HepG2 (cell line): ENCODE measurements around the gene PLVAP. TPM values are rescaled to one million over a fixed set of nuclear protein-coding genes. Genes with fewer than 3 reads are reported as not detected.

Source experiments
- BRF2 ChIP-seq: sonication (generic); formaldehyde crosslinking; IDR thresholded peaks from 2 replicates; pipeline ENCODE4 v1.8.1; 2022; ENCODE audit warnings: mild to moderate bottlenecking, missing genetic modification reagents
- GABPA ChIP-seq, 2 experiments: IDR thresholded peaks; 2 replicates each; pipeline ENCODE4 v1.6.1; 2011 to 2016; ENCODE audit warnings: low read depth in 2 of 2, low read length in 1 of 2, missing biosample characterization in 1 of 2, missing genetic modification characterization in 1 of 2
- GMEB2 ChIP-seq: IDR thresholded peaks from 2 replicates; pipeline ENCODE4 v1.6.1; 2016; ENCODE audit warnings: missing biosample characterization, missing genetic modification reagents, low read depth
- HNRNPK ChIP-seq: fragments of 200-400 bp; formaldehyde crosslinking; IDR thresholded peaks from 2 replicates; pipeline ENCODE4 v1.6.1; 2018; ENCODE audit warnings: low read length, low read depth, moderate library complexity, mild to moderate bottlenecking; ENCODE audit not compliant: poor library complexity, severe bottlenecking
- JARID2 ChIP-seq: sonication (generic); formaldehyde crosslinking; IDR thresholded peaks from 2 replicates; pipeline ENCODE4 v1.8.1; 2023; ENCODE audit warnings: missing genetic modification reagents, inconsistent platforms; ENCODE audit not compliant: insufficient replicate concordance
- LCORL ChIP-seq, 2 experiments: fragments of 450-650 bp in 1 of 2; sonication (generic) in 1 of 2; formaldehyde crosslinking in 1 of 2; IDR thresholded peaks; 2 replicates each; pipeline versions ENCODE4 v1.5.0 to v1.6.1; 2017 to 2020; ENCODE audit warnings: antibody characterized with exemption in 1 of 2, missing genetic modification reagents in 1 of 2
- MAZ ChIP-seq, 2 experiments: sonication (generic) in 1 of 2; formaldehyde crosslinking in 1 of 2; IDR thresholded peaks; 2 replicates each; pipeline versions ENCODE4 v1.5.0 to v1.6.1; 2012 to 2020; ENCODE audit warnings: low read depth in 2 of 2, mild to moderate bottlenecking in 2 of 2, borderline replicate concordance in 1 of 2, improper control_type of control experiment in 1 of 2, low read length in 1 of 2, missing genetic modification reagents in 1 of 2, moderate library complexity in 1 of 2
- MXI1 ChIP-seq: IDR thresholded peaks from 3 replicates; pipeline ENCODE4 v1.6.1; 2012; ENCODE audit warnings: low read depth, low read length, inconsistent platforms, borderline replicate concordance
- NFE2L1 ChIP-seq: sonication (generic); formaldehyde crosslinking; IDR thresholded peaks from 2 replicates; pipeline ENCODE4 v1.4.0; 2020; ENCODE audit warnings: missing genetic modification reagents, mild to moderate bottlenecking, borderline replicate concordance
- SAFB2 ChIP-seq: sonication (generic); formaldehyde crosslinking; IDR thresholded peaks from 2 replicates; pipeline ENCODE4 v1.5.1; 2020; ENCODE audit warnings: missing genetic modification reagents, low read depth, mild to moderate bottlenecking, borderline replicate concordance
- YY1 ChIP-seq: IDR thresholded peaks from 2 replicates; pipeline ENCODE4 v1.6.1; 2011; ENCODE audit warnings: low read length, low read depth, moderate library complexity, mild to moderate bottlenecking; ENCODE audit not compliant: insufficient read depth, insufficient replicate concordance
- ZFP37 ChIP-seq: sonication (generic); formaldehyde crosslinking; IDR thresholded peaks from 2 replicates; pipeline ENCODE4 v1.4.0; 2020; ENCODE audit warnings: missing genetic modification reagents, borderline replicate concordance
- ZNF224 ChIP-seq: sonication (generic); formaldehyde crosslinking; IDR thresholded peaks from 2 replicates; pipeline ENCODE4 v1.5.0; 2020; ENCODE audit warnings: mild to moderate bottlenecking, missing genetic modification reagents
- ZNF558 ChIP-seq: sonication (generic); formaldehyde crosslinking; IDR thresholded peaks from 2 replicates; pipeline ENCODE4 v1.9.0; 2022; ENCODE audit warnings: mild to moderate bottlenecking, missing genetic modification reagents, borderline replicate concordance
- ZNF746 ChIP-seq: sonication (generic); formaldehyde crosslinking; IDR thresholded peaks from 2 replicates; pipeline ENCODE4 v1.8.0; 2022; ENCODE audit warnings: mild to moderate bottlenecking, missing genetic modification reagents
- ZNF816 ChIP-seq: sonication (generic); formaldehyde crosslinking; IDR thresholded peaks from 2 replicates; pipeline ENCODE4 v1.8.0; 2022; ENCODE audit warnings: missing genetic modification reagents, mild to moderate bottlenecking, borderline replicate concordance
- polyA plus RNA-seq, 8 experiments: library from polyadenylated mRNA; depleted of rRNA in 3 of 8; stranded (reverse) in 7 of 8; unstranded in 1 of 8; fragments of >200 nt; fragmentation: Illumina TruSeq in 4 of 8; extraction: Trizol in 4 of 8; gene quantifications; 2 replicates each; pipeline versions ENCODE4 v1.2.1 to v1.2.3, GENCODE V29; 2011 to 2016; ENCODE audit warnings: low read depth in 4 of 8, missing spikeins in 1 of 8, mixed read lengths in 1 of 8; ENCODE audit not compliant: insufficient read depth in 1 of 8
- total RNA-seq, 5 experiments: library from RNA; depleted of rRNA; stranded (reverse); fragments of >200 nt; fragmentation: Illumina TruSeq; extraction: Trizol; gene quantifications; 2 replicates each; pipeline ENCODE4 v1.2.3, GENCODE V29; 2016; ENCODE audit warnings: low read depth in 1 of 5
- TF ChIP-seq, protein P1 (sequence below): sonication (generic); formaldehyde crosslinking; IDR thresholded peaks from 2 replicates; pipeline ENCODE4 v1.5.0; 2020; ENCODE audit warnings: missing genetic modification reagents, mild to moderate bottlenecking, borderline replicate concordance
- TF ChIP-seq, protein P2 (sequence below): sonication (generic); formaldehyde crosslinking; IDR thresholded peaks from 2 replicates; pipeline ENCODE4 v1.4.0; 2020; ENCODE audit warnings: missing genetic modification reagents
- TF ChIP-seq, protein P3 (sequence below): sonication (generic); formaldehyde crosslinking; IDR thresholded peaks from 2 replicates; pipeline ENCODE4 v1.5.0; 2020; ENCODE audit warnings: mild to moderate bottlenecking, missing genetic modification reagents, borderline replicate concordance

PLVAP gene
- total and polyA plus RNA-seq, 2 of the 13 experiments (the other 11 are each of a cell fraction or from before 2014, with no cell fraction given) = 0.26 TPM; not detected in 1

DNA sequence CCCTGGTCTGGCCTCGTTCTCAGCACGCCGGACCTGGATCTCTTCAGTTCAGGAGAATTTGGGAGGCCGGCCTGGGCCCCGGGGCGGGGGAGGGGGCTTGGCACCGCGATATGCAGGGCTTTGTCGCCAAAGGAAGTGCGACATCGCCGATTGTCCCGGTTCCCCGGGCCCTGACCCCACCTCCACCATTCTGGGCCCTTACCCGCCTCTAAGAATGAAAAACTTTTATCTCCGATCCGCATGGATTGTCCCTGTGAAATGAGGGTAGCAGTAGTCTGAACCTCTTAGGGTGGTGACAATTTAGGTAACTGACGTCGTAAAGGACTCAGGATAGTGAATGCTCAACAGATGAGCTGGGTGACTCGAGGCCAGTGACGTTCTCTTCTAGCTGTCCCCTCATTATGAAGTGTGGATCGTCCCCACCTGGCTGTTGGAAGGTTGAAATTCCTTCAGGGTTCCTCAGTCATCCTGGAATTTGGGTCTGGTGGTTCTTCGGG lies 67.1 kb downstream of the PLVAP start (continued):
- no peak for TF ChIP-seq BRF2 (CRISPR knock-in tag)
- 0 out of 2 replicates have a peak, but pooled peaks have one; percentile 31 for TF ChIP-seq MAZ (IDR thresholded peaks at IDR 0.05; ENCODE audit: borderline replicate concordance, low read depth, low read length)
- TF ChIP-seq MAZ (CRISPR knock-in tag; IDR thresholded peaks at IDR 0.05; ENCODE audit: low read depth) = no peak
- no peak for TF ChIP-seq SAFB2 (CRISPR knock-in tag)
- no peak for TF ChIP-seq ZNF558 (CRISPR knock-in tag)
- no peak for TF ChIP-seq NFE2L1 (CRISPR knock-in tag)
- TF ChIP-seq ZNF816 (CRISPR knock-in tag) = no peak
- no peak for TF ChIP-seq YY1
- no peak for TF ChIP-seq GMEB2 (CRISPR knock-in tag)
- TF ChIP-seq, protein P1, sequence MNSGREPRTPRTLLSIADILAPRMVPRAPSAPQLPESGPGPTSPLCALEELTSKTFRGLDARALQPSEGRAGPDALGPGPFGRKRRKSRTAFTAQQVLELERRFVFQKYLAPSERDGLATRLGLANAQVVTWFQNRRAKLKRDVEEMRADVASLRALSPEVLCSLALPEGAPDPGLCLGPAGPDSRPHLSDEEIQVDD (CRISPR knock-in tag) = no peak
- TF ChIP-seq LCORL (IDR thresholded peaks at IDR 0.05) = no peak
- TF ChIP-seq LCORL (CRISPR knock-in tag; IDR thresholded peaks at IDR 0.05) = 0 out of 2 replicates have a peak, but pooled peaks have one; percentile 43
- TF ChIP-seq HNRNPK = no peak
- TF ChIP-seq MXI1 = no peak
- TF ChIP-seq, protein P2, sequence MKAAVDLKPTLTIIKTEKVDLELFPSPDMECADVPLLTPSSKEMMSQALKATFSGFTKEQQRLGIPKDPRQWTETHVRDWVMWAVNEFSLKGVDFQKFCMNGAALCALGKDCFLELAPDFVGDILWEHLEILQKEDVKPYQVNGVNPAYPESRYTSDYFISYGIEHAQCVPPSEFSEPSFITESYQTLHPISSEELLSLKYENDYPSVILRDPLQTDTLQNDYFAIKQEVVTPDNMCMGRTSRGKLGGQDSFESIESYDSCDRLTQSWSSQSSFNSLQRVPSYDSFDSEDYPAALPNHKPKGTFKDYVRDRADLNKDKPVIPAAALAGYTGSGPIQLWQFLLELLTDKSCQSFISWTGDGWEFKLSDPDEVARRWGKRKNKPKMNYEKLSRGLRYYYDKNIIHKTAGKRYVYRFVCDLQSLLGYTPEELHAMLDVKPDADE (CRISPR knock-in tag) = no peak
- 0 out of 2 replicates have a peak, but pooled peaks have one; percentile 46 for TF ChIP-seq ZNF224 (CRISPR knock-in tag)
- TF ChIP-seq, protein P3, sequence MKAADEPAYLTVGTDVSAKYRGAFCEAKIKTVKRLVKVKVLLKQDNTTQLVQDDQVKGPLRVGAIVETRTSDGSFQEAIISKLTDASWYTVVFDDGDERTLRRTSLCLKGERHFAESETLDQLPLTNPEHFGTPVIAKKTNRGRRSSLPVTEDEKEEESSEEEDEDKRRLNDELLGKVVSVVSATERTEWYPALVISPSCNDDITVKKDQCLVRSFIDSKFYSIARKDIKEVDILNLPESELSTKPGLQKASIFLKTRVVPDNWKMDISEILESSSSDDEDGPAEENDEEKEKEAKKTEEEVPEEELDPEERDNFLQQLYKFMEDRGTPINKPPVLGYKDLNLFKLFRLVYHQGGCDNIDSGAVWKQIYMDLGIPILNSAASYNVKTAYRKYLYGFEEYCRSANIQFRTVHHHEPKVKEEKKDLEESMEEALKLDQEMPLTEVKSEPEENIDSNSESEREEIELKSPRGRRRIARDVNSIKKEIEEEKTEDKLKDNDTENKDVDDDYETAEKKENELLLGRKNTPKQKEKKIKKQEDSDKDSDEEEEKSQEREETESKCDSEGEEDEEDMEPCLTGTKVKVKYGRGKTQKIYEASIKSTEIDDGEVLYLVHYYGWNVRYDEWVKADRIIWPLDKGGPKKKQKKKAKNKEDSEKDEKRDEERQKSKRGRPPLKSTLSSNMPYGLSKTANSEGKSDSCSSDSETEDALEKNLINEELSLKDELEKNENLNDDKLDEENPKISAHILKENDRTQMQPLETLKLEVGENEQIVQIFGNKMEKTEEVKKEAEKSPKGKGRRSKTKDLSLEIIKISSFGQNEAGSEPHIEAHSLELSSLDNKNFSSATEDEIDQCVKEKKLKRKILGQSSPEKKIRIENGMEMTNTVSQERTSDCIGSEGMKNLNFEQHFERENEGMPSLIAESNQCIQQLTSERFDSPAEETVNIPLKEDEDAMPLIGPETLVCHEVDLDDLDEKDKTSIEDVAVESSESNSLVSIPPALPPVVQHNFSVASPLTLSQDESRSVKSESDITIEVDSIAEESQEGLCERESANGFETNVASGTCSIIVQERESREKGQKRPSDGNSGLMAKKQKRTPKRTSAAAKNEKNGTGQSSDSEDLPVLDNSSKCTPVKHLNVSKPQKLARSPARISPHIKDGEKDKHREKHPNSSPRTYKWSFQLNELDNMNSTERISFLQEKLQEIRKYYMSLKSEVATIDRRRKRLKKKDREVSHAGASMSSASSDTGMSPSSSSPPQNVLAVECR (CRISPR knock-in tag) = peak; percentile 47; the same call in 1 of the 2 replicates
- TF ChIP-seq ZNF746 (CRISPR knock-in tag) = 0 out of 2 replicates have a peak, but pooled peaks have one; percentile 13
- no peak for TF ChIP-seq GABPA (IDR thresholded peaks at IDR 0.05; ENCODE audit: low read depth, low read length)
- TF ChIP-seq GABPA (CRISPR knock-in tag; IDR thresholded peaks at IDR 0.05; ENCODE audit: low read depth) = no peak
- no peak for TF ChIP-seq ZFP37 (CRISPR knock-in tag)
- no peak for TF ChIP-seq JARID2
